Natural killer cell treated with Interleukin-12 subunit alpha and Interleukin-12 subunit beta and Interleukin-15 and Interleukin-18, amount 100 ng/mL, for 72 hours (primary cell): Measurements from ENCODE around the gene MRTFB. TPM values are rescaled to one million over a fixed set of nuclear protein-coding genes. Genes with fewer than 3 reads are reported as not detected.
A peak's percentile ranks its signal among the peaks of the same experiment; 100 is the strongest.

Source experiments
- ATAC-seq, 2 donors: fragments of 150-1000 bp; cut with Tn5 transposase in 1 of 2; sonication (Bioruptor Pico), chemical (Tn5 transposase) in 1 of 2; 2 replicates each; pipeline ENCODE4 v1.10.0; 2021
- DNase-seq: peaks from one replicate; pipeline ENCODE4 v3.0.0; 2022; ENCODE audit warnings: low spot score
- H3K27ac Mint-ChIP-seq, 2 donors: 1 replicate in 1 of 2; 2 replicates in 1 of 2; pipeline ENCODE4 v1.8.0; 2022; ENCODE audit warnings: mixed read lengths in 2 of 2, mild to moderate bottlenecking in 1 of 2, moderate library complexity in 1 of 2
- H3K27me3 Mint-ChIP-seq, 2 donors: 1 replicate in 1 of 2; 2 replicates in 1 of 2; pipeline ENCODE4 v1.8.0; 2022; ENCODE audit warnings: mixed read lengths in 2 of 2
- H3K36me3 Mint-ChIP-seq: one replicate; pipeline ENCODE4 v1.8.0; 2022; ENCODE audit warnings: mixed read lengths
- H3K4me1 Mint-ChIP-seq, 2 donors: 1 replicate in 1 of 2; 2 replicates in 1 of 2; pipeline ENCODE4 v1.8.0; 2022; ENCODE audit warnings: low read depth in 2 of 2, mixed read lengths in 2 of 2, mild to moderate bottlenecking in 1 of 2
- H3K4me3 Mint-ChIP-seq: one replicate; pipeline ENCODE4 v1.8.0; 2022; ENCODE audit warnings: mixed read lengths
- H3K9me3 Mint-ChIP-seq: 2 replicates; pipeline ENCODE4 v1.8.0; 2022; ENCODE audit warnings: mixed read lengths
- total RNA-seq, 2 donors: library from RNA; stranded (reverse); gene quantifications; one replicate each; pipeline ENCODE4 v1.2.3, GENCODE V29; 2022

The MRTFB gene
- total RNA-seq, 2 donors from 2014 or later = 10.0 to 20.4 TPM

GRCh38 chr16:14074544-14074943 lies 3.4 kb downstream of the MRTFB start:
- Mint-ChIP-seq H3K27ac (no peak overlapping the region), H3K27me3 (no peaks in the 10 kb centered on the region), H3K4me1 (peaks cover 8 to 11% of the 10 kb centered on the region in 2 donors), H3K9me3 (no peaks in the 10 kb centered on the region), H3K36me3 (no peaks in the 10 kb centered on the region), H3K4me3 (no peak overlapping the region)
- DNase-seq (no peak), ATAC-seq (no peak)

- no peak for DNase-seq
- H3K36me3 Mint-ChIP-seq = peaks cover 4% of the 10 kb centered on the region
- no peak overlapping the region for H3K27ac Mint-ChIP-seq
- peaks cover 0 to 3% of the 10 kb centered on the region in 2 donors for H3K4me1 Mint-ChIP-seq
- ATAC-seq = no peak
- no peak overlapping the region for H3K4me3 Mint-ChIP-seq
- H3K9me3 Mint-ChIP-seq = no peaks in the 10 kb centered on the region
- no peaks in the 10 kb centered on the region for H3K27me3 Mint-ChIP-seq
Measured at GRCh38 chr16:14077918-14078317, 6.8 kb downstream of the MRTFB start.

GRCh38 chr16:14086477-14086876 lies 15.4 kb downstream of the MRTFB start:
- no peak overlapping the region for H3K4me3 Mint-ChIP-seq

GRCh38 chr16:14087181-14087580 lies 16.1 kb downstream of the MRTFB start:
- no peaks in the 10 kb centered on the region for H3K27me3 Mint-ChIP-seq
- H3K4me1 Mint-ChIP-seq = peaks cover 4 to 5% of the 10 kb centered on the region in 2 donors
- ATAC-seq (no peak), DNase-seq (no peak)
- H3K9me3 Mint-ChIP-seq = no peaks in the 10 kb centered on the region
- H3K27ac Mint-ChIP-seq = no peak overlapping the region
- H3K36me3 Mint-ChIP-seq = peaks cover 4% of the 10 kb centered on the region
- no peak overlapping the region for H3K4me3 Mint-ChIP-seq

More at GRCh38 chr16:14086477-14086876, 15.4 kb downstream of the MRTFB start:
- no peaks in the 10 kb centered on the region for H3K27me3 Mint-ChIP-seq
- H3K36me3 Mint-ChIP-seq = peaks cover 4% of the 10 kb centered on the region
- ATAC-seq (no peak), DNase-seq (no peak)
- H3K4me1 Mint-ChIP-seq = peaks cover 4 to 5% of the 10 kb centered on the region in 2 donors
- no peaks in the 10 kb centered on the region for H3K9me3 Mint-ChIP-seq
- no peak overlapping the region for H3K27ac Mint-ChIP-seq

- Mint-ChIP-seq H3K36me3 (peaks cover 4% of the 10 kb centered on the region), H3K4me1 (peaks cover 4 to 5% of the 10 kb centered on the region in 2 donors), H3K27me3 (no peaks in the 10 kb centered on the region), H3K27ac (no peak overlapping the region), H3K4me3 (no peak overlapping the region), H3K9me3 (no peaks in the 10 kb centered on the region)
- ATAC-seq = no peak
- DNase-seq = no peak
Measured at GRCh38 chr16:14087590-14088154, 16.6 kb downstream of the MRTFB start.

GRCh38 chr16:14088155-14088753 lies 17.1 kb downstream of the MRTFB start:
- DNase-seq = no peak
- Mint-ChIP-seq H3K27me3 (no peaks in the 10 kb centered on the region), H3K9me3 (no peaks in the 10 kb centered on the region), H3K4me3 (no peak overlapping the region), H3K36me3 (peaks cover 4% of the 10 kb centered on the region), H3K4me1 (peaks cover 4 to 5% of the 10 kb centered on the region in 2 donors), H3K27ac (no peak overlapping the region)
- ATAC-seq = no peak

GRCh38 chr16:14089283-14089823 lies 18.2 kb downstream of the MRTFB start:
- no peaks in the 10 kb centered on the region for H3K9me3 Mint-ChIP-seq
- no peak for DNase-seq

GRCh38 chr16:14092561-14092960 lies 21.4 kb downstream of the MRTFB start:
- H3K27me3 Mint-ChIP-seq = no peaks in the 10 kb centered on the region
- no peaks in the 10 kb centered on the region for H3K9me3 Mint-ChIP-seq
- ATAC-seq (no peak), DNase-seq (no peak)
- H3K4me3 Mint-ChIP-seq = no peak overlapping the region
- no peak overlapping the region for H3K27ac Mint-ChIP-seq
- peaks cover 4 to 8% of the 10 kb centered on the region in 2 donors for H3K4me1 Mint-ChIP-seq
- peaks cover 4% of the 10 kb centered on the region for H3K36me3 Mint-ChIP-seq

More at GRCh38 chr16:14089283-14089823, 18.2 kb downstream of the MRTFB start:
- no peak for ATAC-seq
- H3K4me3 Mint-ChIP-seq = no peak overlapping the region
- peaks cover 4 to 5% of the 10 kb centered on the region in 2 donors for H3K4me1 Mint-ChIP-seq
- H3K27ac Mint-ChIP-seq = no peak overlapping the region
- H3K27me3 Mint-ChIP-seq = no peaks in the 10 kb centered on the region
- peaks cover 4% of the 10 kb centered on the region for H3K36me3 Mint-ChIP-seq

GRCh38 chr16:14095883-14096551 lies 24.9 kb downstream of the MRTFB start:
- Mint-ChIP-seq H3K36me3 (no peaks in the 10 kb centered on the region), H3K27ac (no peak overlapping the region), H3K27me3 (no peaks in the 10 kb centered on the region), H3K4me3 (no peak overlapping the region), H3K4me1 (peaks cover 7% of the 10 kb centered on the region in 2 donors), H3K9me3 (no peaks in the 10 kb centered on the region)
- DNase-seq = no peak
- ATAC-seq = no peak

- no peak for ATAC-seq
- H3K36me3 Mint-ChIP-seq = no peaks in the 10 kb centered on the region
Measured at GRCh38 chr16:14097182-14097959, 26.3 kb downstream of the MRTFB start.

GRCh38 chr16:14098081-14098480 lies 27.0 kb downstream of the MRTFB start:
- Mint-ChIP-seq H3K4me3 (no peak overlapping the region), H3K27ac (no peak overlapping the region), H3K36me3 (no peaks in the 10 kb centered on the region), H3K4me1 (peaks cover 17 to 18% of the 10 kb centered on the region in 2 donors), H3K9me3 (no peaks in the 10 kb centered on the region), H3K27me3 (no peaks in the 10 kb centered on the region)
- ATAC-seq = no peak
- no peak for DNase-seq

More at GRCh38 chr16:14097182-14097959, 26.3 kb downstream of the MRTFB start:
- Mint-ChIP-seq H3K27ac (no peak overlapping the region), H3K27me3 (no peaks in the 10 kb centered on the region), H3K4me3 (no peak overlapping the region), H3K9me3 (no peaks in the 10 kb centered on the region), H3K4me1 (peaks cover 15 to 17% of the 10 kb centered on the region in 2 donors)
- DNase-seq = no peak

- Mint-ChIP-seq H3K27ac (peak overlapping the region in 1 of 2 donors; percentile 29), H3K36me3 (no peaks in the 10 kb centered on the region), H3K4me1 (peaks cover 17 to 20% of the 10 kb centered on the region in 2 donors), H3K27me3 (no peaks in the 10 kb centered on the region), H3K4me3 (no peak overlapping the region), H3K9me3 (no peaks in the 10 kb centered on the region)
- DNase-seq = no peak
- ATAC-seq = no peak
Measured at GRCh38 chr16:14100825-14101224, 29.7 kb downstream of the MRTFB start.

- DNase-seq (no peak), ATAC-seq (peak in 1 of 2 donors; percentile 41)
- Mint-ChIP-seq H3K36me3 (no peaks in the 10 kb centered on the region), H3K27me3 (no peaks in the 10 kb centered on the region), H3K27ac (peak overlapping the region in 1 of 2 donors; percentile 29), H3K9me3 (no peaks in the 10 kb centered on the region), H3K4me3 (no peak overlapping the region), H3K4me1 (peaks cover 17 to 22% of the 10 kb centered on the region in 2 donors)
Measured at GRCh38 chr16:14101415-14101814, 30.3 kb downstream of the MRTFB start.
